ENCODE measurements around the gene FSCN2. TPM values are rescaled to one million over a fixed set of nuclear protein-coding genes. Genes with fewer than 3 reads are reported as not detected.

Gene FSCN2
- total RNA-seq, 2 experiments from 2014 or later: 0.43 to 0.50 TPM

DNA sequence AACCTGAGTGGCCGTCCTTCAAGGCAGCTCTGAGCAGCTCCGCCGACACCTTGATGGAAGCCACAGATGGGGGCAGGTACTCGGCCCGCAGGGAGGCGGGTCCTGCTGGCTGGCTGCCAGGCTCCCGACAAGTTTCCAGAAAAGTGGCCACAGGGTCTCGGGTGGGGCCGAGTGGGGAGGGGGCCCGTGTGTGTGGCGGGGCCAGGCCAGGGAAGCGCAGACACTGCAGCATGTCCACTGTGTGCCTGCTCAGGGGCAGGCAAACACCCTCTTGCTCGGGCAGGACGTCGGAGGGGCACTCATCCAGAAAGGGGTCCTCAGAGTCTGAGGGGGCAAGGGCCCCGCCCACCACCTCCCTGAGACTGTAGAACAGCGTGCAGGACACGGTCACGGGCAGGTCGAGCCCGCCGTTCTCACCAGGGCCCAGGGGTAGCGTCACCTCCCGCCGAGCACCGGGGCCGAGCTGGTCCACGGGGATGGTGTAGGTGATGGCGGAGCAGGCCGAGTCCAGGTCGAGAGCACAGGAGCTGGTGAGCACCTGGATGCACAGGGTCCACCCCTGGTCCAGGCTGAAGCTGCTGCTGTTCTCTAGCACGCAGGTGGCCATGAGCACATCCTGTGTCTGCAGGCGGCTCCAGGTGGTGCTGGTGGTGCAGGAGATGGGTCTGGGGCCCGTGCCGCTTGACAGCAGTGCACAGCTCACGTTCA, 18.9 kb downstream of the FSCN2 start:
- no peak for DNase-seq
- Mint-ChIP-seq H3K27me3 (no peaks in the 10 kb centered on the region), H3K36me3 (ENCODE audit: low read depth) (peaks cover 19% of the 10 kb centered on the region), H3K27ac (no peak overlapping the region), H3K9me3 (no peaks in the 10 kb centered on the region), H3K4me1 (peaks cover 19% of the 10 kb centered on the region), H3K4me3 (no peak overlapping the region)
- CTCF ChIA-PET: no interaction called here
- POLR2A ChIA-PET: no interaction called here

DNA sequence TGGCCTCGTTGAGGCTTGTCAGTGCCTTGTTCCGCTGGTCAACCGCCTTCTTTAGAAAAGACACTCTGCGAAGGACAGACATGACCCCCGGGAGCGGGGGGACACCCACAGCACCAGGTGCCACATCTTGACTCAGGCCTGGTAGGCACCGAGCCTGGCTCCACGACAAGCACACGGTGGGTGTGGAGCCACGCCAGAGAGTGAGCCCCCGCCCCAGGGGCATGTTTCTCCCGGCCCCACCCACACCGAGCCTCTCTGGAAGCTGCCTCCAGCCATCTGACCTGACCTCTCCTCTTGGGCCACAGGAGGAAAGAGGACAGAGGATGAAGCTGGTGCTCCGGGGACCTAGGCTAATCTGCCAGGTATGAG, 19.4 kb downstream of the FSCN2 start:
- Mint-ChIP-seq H3K4me1 (peaks cover 19% of the 10 kb centered on the region), H3K27ac (no peak overlapping the region), H3K4me3 (no peak overlapping the region), H3K36me3 (ENCODE audit: low read depth) (peaks cover 19% of the 10 kb centered on the region), H3K27me3 (no peaks in the 10 kb centered on the region), H3K9me3 (no peaks in the 10 kb centered on the region)
- DNase-seq: no peak
- CTCF ChIA-PET: no interaction called here
- POLR2A ChIA-PET: no interaction called here

- POLR2A ChIA-PET: no interaction called here
- CTCF ChIA-PET: no interaction called here
- no peak overlapping the region for H3K4me3 Mint-ChIP-seq
- peaks cover 19% of the 10 kb centered on the region for H3K36me3 Mint-ChIP-seq (ENCODE audit: low read depth)
- H3K27ac Mint-ChIP-seq: no peak overlapping the region
- H3K27me3 Mint-ChIP-seq: no peaks in the 10 kb centered on the region
- no peaks in the 10 kb centered on the region for H3K9me3 Mint-ChIP-seq
- peaks cover 31% of the 10 kb centered on the region for H3K4me1 Mint-ChIP-seq
- no peak for DNase-seq
These were observed 20.9 kb downstream of the FSCN2 start for GRCh38 chr17:81549031-81549557.

- no peaks in the 10 kb centered on the region for H3K9me3 Mint-ChIP-seq
- CTCF ChIA-PET: no interaction called here
These were observed 21.6 kb downstream of the FSCN2 start for GRCh38 chr17:81549826-81550225.

GRCh38 chr17:81550285-81550684, 22.1 kb downstream of the FSCN2 start:
- H3K4me1 Mint-ChIP-seq: peaks cover 35% of the 10 kb centered on the region
- POLR2A ChIA-PET: no interaction called here
- peaks cover 17% of the 10 kb centered on the region for H3K36me3 Mint-ChIP-seq (ENCODE audit: low read depth)
- CTCF ChIA-PET: no interaction called here
- no peak overlapping the region for H3K27ac Mint-ChIP-seq
- no peaks in the 10 kb centered on the region for H3K27me3 Mint-ChIP-seq
- H3K4me3 Mint-ChIP-seq: peak overlapping the region; percentile 83
- DNase-seq: no peak
- H3K9me3 Mint-ChIP-seq: no peaks in the 10 kb centered on the region

More at GRCh38 chr17:81549826-81550225, 21.6 kb downstream of the FSCN2 start:
- DNase-seq: no peak
- peaks cover 35% of the 10 kb centered on the region for H3K4me1 Mint-ChIP-seq
- H3K27me3 Mint-ChIP-seq: no peaks in the 10 kb centered on the region
- H3K4me3 Mint-ChIP-seq: peak overlapping the region; percentile 83
- H3K27ac Mint-ChIP-seq: no peak overlapping the region
- POLR2A ChIA-PET: no interaction called here
- H3K36me3 Mint-ChIP-seq (ENCODE audit: low read depth): peaks cover 19% of the 10 kb centered on the region

GRCh38 chr17:81550830-81551457, 22.8 kb downstream of the FSCN2 start:
- DNase-seq: no peak
- peaks cover 35% of the 10 kb centered on the region for H3K4me1 Mint-ChIP-seq
- peaks cover 17% of the 10 kb centered on the region for H3K36me3 Mint-ChIP-seq (ENCODE audit: low read depth)
- H3K4me3 Mint-ChIP-seq: peak overlapping the region; percentile 83
- ChIA-PET CTCF (interaction anchor here (2.2 kb wide), 1 partner anchor 11 kb away, joined by 7 read pairs; no protein-coding TSS in a partner anchor), POLR2A (interaction anchor here (1.0 to 2.5 kb wide), 5 partner anchors 8 to 40 kb away, joined by 3 to 24 read pairs (median 7); partner anchors contain the start of gene ACTG1)
- no peaks in the 10 kb centered on the region for H3K9me3 Mint-ChIP-seq
- peak overlapping the region; percentile 68 for H3K27ac Mint-ChIP-seq
- H3K27me3 Mint-ChIP-seq: no peaks in the 10 kb centered on the region

- Mint-ChIP-seq H3K27me3 (no peaks in the 10 kb centered on the region), H3K4me3 (peak overlapping the region; percentile 83)
These were observed 23.5 kb downstream of the FSCN2 start for GRCh38 chr17:81551458-81552243.

GRCh38 chr17:81552244-81553017, 24.3 kb downstream of the FSCN2 start, which contains the start of gene FAAP100:
FAAP100 (minus strand) TSS chr17:81552353; CDS start chr17:81552330, 23 bp downstream.
- Mint-ChIP-seq H3K27me3 (no peaks in the 10 kb centered on the region), H3K36me3 (ENCODE audit: low read depth) (peaks cover 15% of the 10 kb centered on the region), H3K9me3 (no peaks in the 10 kb centered on the region), H3K4me3 (peak within 1 kb of the TSS; percentile 83), H3K27ac (peak within 1 kb of the TSS; percentile 89), H3K4me1 (peaks cover 35% of the 10 kb centered on the region)
- ChIA-PET POLR2A (interaction anchor here (0.8 to 2.5 kb wide), 15 partner anchors 9 to 306 kb away, joined by 3 to 24 read pairs (median 4); partner anchors contain the start of genes ACTG1, ARL16 and HGS), CTCF (interaction anchor here (0.8 to 2.2 kb wide), 5 partner anchors 10 to 68 kb away, joined by 3 to 9 read pairs (median 4); no protein-coding TSS in a partner anchor)
- DNase-seq: peak; percentile 86

More at GRCh38 chr17:81551458-81552243, 23.5 kb downstream of the FSCN2 start:
- Mint-ChIP-seq H3K9me3 (no peaks in the 10 kb centered on the region), H3K4me1 (peaks cover 35% of the 10 kb centered on the region), H3K36me3 (ENCODE audit: low read depth) (peaks cover 11% of the 10 kb centered on the region), H3K27ac (peak overlapping the region; percentile 68)
- DNase-seq: peak; percentile 26
- CTCF ChIA-PET: interaction anchor here (0.8 to 2.2 kb wide), 5 partner anchors 10 to 67 kb away, joined by 3 to 9 read pairs (median 4); no protein-coding TSS in a partner anchor
- POLR2A ChIA-PET: interaction anchor here (1.0 to 2.5 kb wide), 14 partner anchors 9 to 306 kb away, joined by 3 to 24 read pairs (median 4); partner anchors contain the start of genes ACTG1, ARL16 and HGS

GRCh38 chr17:81553018-81553615, 24.9 kb downstream of the FSCN2 start:
- Mint-ChIP-seq H3K27me3 (no peaks in the 10 kb centered on the region), H3K9me3 (no peaks in the 10 kb centered on the region), H3K4me1 (peaks cover 35% of the 10 kb centered on the region), H3K27ac (peak overlapping the region; percentile 89), H3K4me3 (peak overlapping the region; percentile 83), H3K36me3 (ENCODE audit: low read depth) (peaks cover 19% of the 10 kb centered on the region)
- POLR2A ChIA-PET: interaction anchor here (0.8 to 2.5 kb wide), 8 partner anchors 8 to 307 kb away, joined by 3 to 24 read pairs (median 4); partner anchors contain the start of gene ACTG1
- peak; percentile 85 for DNase-seq
- CTCF ChIA-PET: interaction anchor here (1.2 to 2.2 kb wide), 3 partner anchors 9 to 48 kb away, joined by 4 to 7 read pairs (median 4); no protein-coding TSS in a partner anchor

- CTCF ChIA-PET: no interaction called here
- Mint-ChIP-seq H3K9me3 (no peaks in the 10 kb centered on the region), H3K27ac (peak overlapping the region; percentile 89), H3K27me3 (no peaks in the 10 kb centered on the region), H3K4me1 (peaks cover 35% of the 10 kb centered on the region), H3K4me3 (peak overlapping the region; percentile 83), H3K36me3 (ENCODE audit: low read depth) (peaks cover 22% of the 10 kb centered on the region)
- DNase-seq: no peak
- POLR2A ChIA-PET: interaction anchor here (2.3 kb wide), 1 partner anchor 43 kb away, joined by 24 read pairs; the partner anchor contains the start of gene ACTG1
These were observed 25.5 kb downstream of the FSCN2 start for GRCh38 chr17:81553616-81554181.

DNA sequence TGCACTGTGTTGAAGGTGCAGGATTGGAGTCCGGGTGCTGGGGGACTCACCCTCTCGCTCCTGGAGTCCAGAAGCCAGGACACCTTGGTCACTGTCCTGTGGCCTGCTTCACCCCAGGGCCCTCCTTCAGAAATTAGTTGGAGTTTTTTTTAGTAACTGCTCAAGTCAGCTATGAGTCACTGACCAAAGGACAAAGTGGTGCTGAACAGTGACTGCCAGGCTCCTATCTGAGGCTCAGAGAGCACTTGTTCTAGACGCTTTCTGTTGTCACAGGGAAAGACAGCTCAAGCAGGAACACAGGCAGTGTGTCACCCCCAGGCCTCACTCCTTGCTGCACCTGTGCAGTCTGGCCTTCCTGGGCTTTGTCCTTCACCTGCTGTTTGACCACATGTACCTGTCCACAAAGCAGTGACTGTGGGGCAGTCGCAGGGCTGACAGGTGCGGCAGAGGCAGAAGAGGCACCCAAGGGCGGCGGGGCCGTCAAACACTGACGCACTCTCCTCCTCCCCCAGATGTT, 28.1 kb downstream of the FSCN2 start:
- H3K36me3 Mint-ChIP-seq (ENCODE audit: low read depth): peaks cover 18% of the 10 kb centered on the region
- POLR2A ChIA-PET: no interaction called here

More for the DNA sequence above, 28.1 kb downstream of the FSCN2 start:
- no peaks in the 10 kb centered on the region for H3K9me3 Mint-ChIP-seq
- peaks cover 20% of the 10 kb centered on the region for H3K4me1 Mint-ChIP-seq
- H3K4me3 Mint-ChIP-seq: no peak overlapping the region
- H3K27ac Mint-ChIP-seq: no peak overlapping the region
- CTCF ChIA-PET: no interaction called here
- DNase-seq: no peak
- no peaks in the 10 kb centered on the region for H3K27me3 Mint-ChIP-seq
